ENCODE data around the gene HTR1D. TPM values are rescaled to one million over a fixed set of nuclear protein-coding genes. Genes with fewer than 3 reads are reported as not detected.
"Not testable (repeated sequence)": the region's sequence is repeated elsewhere in the genome, so short reads cannot be mapped to it uniquely, and the experiment has no call there.

HTR1D gene
- total RNA-seq, 1 donor from 2014 or later: 0.08 TPM

DNA sequence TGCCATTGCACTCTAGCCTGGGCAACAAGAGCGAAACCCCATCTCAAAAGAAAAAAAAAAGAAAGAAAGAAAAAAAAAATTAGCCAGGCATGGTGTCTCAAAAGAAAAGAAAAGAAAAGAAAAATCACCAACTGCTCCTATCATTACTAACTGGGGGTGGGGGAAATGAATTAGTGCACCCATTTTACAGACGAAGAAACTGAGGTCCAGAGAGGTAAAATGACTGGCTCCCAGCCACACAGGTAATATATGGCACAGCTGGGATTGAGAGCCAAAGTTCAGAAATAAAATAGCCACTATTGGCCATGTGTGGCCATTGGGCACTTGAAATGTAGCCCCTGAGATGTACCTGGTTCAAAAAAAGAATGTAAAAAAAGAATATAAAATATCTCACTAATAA lies 8.8 kb downstream of the HTR1D start:
- no peak for DNase-seq
- H3K4me3 ChIP-seq: no peak overlapping the region
- no peaks in the 10 kb centered on the region for H3K9me3 ChIP-seq (replicated peaks)
- no peaks in the 10 kb centered on the region for H3K4me1 ChIP-seq
- intact Hi-C loops (cut with micrococcal nuclease): no loop called here
- no peaks in the 10 kb centered on the region for H3K36me3 ChIP-seq
- no peak overlapping the region for H3K27ac ChIP-seq (replicated peaks)
- H3K27me3 ChIP-seq (ENCODE audit: low read depth): peaks cover 75% of the 10 kb centered on the region
- TF ChIP-seq, protein P1, sequence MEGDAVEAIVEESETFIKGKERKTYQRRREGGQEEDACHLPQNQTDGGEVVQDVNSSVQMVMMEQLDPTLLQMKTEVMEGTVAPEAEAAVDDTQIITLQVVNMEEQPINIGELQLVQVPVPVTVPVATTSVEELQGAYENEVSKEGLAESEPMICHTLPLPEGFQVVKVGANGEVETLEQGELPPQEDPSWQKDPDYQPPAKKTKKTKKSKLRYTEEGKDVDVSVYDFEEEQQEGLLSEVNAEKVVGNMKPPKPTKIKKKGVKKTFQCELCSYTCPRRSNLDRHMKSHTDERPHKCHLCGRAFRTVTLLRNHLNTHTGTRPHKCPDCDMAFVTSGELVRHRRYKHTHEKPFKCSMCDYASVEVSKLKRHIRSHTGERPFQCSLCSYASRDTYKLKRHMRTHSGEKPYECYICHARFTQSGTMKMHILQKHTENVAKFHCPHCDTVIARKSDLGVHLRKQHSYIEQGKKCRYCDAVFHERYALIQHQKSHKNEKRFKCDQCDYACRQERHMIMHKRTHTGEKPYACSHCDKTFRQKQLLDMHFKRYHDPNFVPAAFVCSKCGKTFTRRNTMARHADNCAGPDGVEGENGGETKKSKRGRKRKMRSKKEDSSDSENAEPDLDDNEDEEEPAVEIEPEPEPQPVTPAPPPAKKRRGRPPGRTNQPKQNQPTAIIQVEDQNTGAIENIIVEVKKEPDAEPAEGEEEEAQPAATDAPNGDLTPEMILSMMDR (IDR thresholded peaks at IDR 0.05; ENCODE audit: borderline replicate concordance): no peak

DNA sequence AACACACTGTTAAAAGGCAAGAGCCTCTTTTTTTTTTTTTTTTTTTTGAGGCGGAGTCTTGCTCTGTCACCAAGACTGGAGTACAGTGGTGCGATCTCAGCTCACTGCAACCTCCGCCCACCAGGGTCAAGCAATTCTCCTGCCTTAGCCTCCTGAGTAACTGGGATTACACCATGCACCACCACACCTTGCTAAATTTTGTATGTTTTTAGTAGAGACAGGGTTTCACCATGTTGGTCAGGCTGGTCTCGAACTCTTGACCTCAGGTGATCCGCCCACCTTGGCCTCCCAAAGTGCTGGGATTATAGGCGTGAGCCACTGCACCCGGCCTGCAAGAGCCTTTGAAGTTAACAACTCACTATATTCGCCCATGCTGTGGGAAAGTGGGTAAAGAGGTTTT lies 9.6 kb downstream of the HTR1D start:
- H3K9me3 ChIP-seq (replicated peaks); H3K4me3 ChIP-seq; DNase-seq; H3K36me3 ChIP-seq; H3K4me1 ChIP-seq; H3K27ac ChIP-seq (replicated peaks); intact Hi-C loops (cut with micrococcal nuclease): not testable (repeated sequence)
- H3K27me3 ChIP-seq (ENCODE audit: low read depth): peaks cover 67% of the 10 kb centered on the region

DNA sequence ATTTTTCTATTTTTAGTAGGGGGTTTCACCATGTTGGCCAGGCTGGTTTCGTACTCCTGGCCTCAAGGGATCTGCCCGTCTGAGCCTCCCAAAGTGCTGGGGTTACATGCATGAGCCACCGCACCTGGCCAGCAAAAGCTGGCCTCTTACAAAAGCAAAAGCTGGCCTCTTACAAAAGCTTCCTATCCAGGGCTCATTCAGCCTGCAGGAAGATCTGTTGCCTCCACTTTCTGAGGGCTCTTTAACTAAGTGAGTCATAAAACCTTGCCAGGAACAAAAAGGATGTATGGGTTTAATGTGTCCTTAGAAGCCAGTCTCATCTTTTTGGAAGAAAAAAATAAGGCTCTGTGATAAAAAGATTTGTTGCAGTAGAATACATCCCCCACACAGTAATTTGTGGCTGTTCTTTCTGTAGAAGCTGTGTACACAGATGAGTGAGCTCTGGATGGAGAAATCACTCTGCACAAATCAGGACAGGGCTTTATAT lies 15.0 kb downstream of the HTR1D start:
- intact Hi-C loops (cut with micrococcal nuclease): no loop called here
- Histone ChIP-seq H3K4me3 (no peak overlapping the region), H3K4me1 (no peaks in the 10 kb centered on the region), H3K27me3 (ENCODE audit: low read depth) (peaks cover 26% of the 10 kb centered on the region), H3K36me3 (no peaks in the 10 kb centered on the region), H3K27ac (replicated peaks) (no peak overlapping the region), H3K9me3 (replicated peaks) (no peaks in the 10 kb centered on the region)
- TF ChIP-seq, protein P1 (IDR thresholded peaks at IDR 0.05; ENCODE audit: borderline replicate concordance): no peak
- no peak for DNase-seq

DNA sequence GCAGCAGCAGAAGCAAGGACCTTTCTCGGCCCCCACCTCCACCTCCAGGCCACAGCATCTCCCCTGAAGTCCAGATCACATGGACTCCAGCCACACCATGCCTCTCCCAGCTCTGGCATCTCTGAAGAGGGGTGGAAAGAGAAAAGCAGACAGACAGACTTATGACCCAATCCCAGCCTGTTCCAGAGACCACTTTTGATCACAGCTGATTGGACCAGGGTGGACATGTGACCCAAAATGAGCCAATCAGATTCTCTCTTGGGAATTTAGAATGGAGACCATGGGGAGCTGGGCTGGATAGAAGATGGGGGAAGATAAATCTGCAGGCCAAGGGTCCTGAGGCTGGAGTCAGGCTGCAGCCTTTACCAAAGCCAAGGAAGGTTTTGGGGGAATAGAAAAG lies 16.4 kb downstream of the HTR1D start:
- H3K4me3 ChIP-seq: no peak overlapping the region
- H3K27me3 ChIP-seq (ENCODE audit: low read depth): peaks cover 17% of the 10 kb centered on the region
- no peak overlapping the region for H3K27ac ChIP-seq (replicated peaks)
- no peaks in the 10 kb centered on the region for H3K4me1 ChIP-seq
- TF ChIP-seq, protein P1 (IDR thresholded peaks at IDR 0.05; ENCODE audit: borderline replicate concordance): no peak
- H3K9me3 ChIP-seq (replicated peaks): no peaks in the 10 kb centered on the region
- intact Hi-C loops (cut with micrococcal nuclease): no loop called here
- H3K36me3 ChIP-seq: no peaks in the 10 kb centered on the region
- DNase-seq: no peak

DNA sequence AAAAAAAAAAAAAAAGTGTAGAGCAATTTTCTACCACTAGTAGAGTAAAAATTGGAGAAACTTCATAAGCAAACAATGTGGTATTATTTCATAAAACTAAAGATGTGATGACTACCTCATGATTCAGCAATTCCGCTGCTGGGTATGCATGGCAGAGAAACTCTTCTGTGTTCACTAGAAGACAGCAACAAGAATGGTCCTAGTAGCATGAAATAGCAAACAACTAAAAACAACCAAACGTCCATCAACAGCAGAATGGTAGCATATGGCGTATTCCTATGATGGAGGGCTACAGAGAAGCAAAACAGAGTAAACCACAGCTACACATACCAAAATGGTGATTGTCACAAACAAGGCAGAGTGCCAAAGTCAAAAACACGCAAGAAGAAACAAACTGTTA lies 18.9 kb downstream of the HTR1D start:
- DNase-seq: no peak
- Histone ChIP-seq H3K9me3 (replicated peaks) (no peaks in the 10 kb centered on the region), H3K27ac (replicated peaks) (no peak overlapping the region), H3K4me1 (no peaks in the 10 kb centered on the region), H3K36me3 (no peaks in the 10 kb centered on the region), H3K4me3 (no peak overlapping the region), H3K27me3 (ENCODE audit: low read depth) (peaks cover 10% of the 10 kb centered on the region)
- TF ChIP-seq, protein P1 (IDR thresholded peaks at IDR 0.05; ENCODE audit: borderline replicate concordance): no peak
- intact Hi-C loops (cut with micrococcal nuclease): no loop called here

DNA sequence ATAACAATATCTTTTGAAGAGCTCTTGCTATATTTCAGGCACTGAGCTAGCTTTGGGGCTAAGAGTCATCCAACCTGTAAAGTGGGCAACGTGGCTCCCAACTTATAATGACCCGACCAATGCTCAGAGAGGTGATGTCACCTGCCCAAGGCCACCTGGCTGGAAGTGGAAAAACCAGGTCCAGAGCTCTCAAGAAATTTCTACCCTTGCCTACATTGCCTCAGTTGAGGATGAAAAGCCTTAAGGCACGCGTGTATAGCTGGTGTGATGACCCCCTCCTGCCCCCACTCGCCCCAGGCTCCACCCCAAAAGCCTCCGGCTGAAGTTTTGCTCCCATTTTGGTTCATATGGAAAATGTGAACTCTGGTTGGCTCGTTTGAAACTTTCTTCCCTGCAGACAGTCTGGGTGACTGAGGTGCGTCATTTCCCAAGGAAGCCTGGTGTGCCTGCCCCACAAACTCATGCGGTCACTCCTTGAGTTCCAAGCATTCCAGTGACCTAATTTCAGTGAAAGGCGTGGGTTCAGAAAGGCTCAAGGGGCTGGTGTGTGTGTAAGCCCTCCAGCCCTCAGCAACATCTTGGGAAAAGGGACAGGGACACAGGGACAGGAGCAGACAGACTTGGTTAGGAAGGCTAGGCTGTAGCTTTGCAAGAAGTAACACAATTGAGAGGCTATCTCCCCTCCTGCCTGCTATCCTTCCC lies 20.5 kb downstream of the HTR1D start:
- Histone ChIP-seq H3K4me3 (no peak overlapping the region), H3K36me3 (no peaks in the 10 kb centered on the region), H3K27me3 (ENCODE audit: low read depth) (peaks cover 10% of the 10 kb centered on the region), H3K9me3 (replicated peaks) (no peaks in the 10 kb centered on the region), H3K4me1 (no peaks in the 10 kb centered on the region), H3K27ac (replicated peaks) (no peak overlapping the region)
- DNase-seq: no peak
- intact Hi-C loops (cut with micrococcal nuclease): no loop called here
- TF ChIP-seq, protein P1 (IDR thresholded peaks at IDR 0.05; ENCODE audit: borderline replicate concordance): no peak
